ENCODE measurements around the gene KRTAP1-5.

Gene KRTAP1-5

GRCh38 chr17:40986920-40987319, 40.1 kb downstream of the KRTAP1-5 start:
- no peaks in the 10 kb centered on the region for H3K36me3 ChIP-seq (ENCODE audit: low read depth)
- ATAC-seq (ENCODE audit: low read depth) (no peak), DNase-seq (ENCODE audit: low spot score) (no peak)
- H3K4me1 ChIP-seq (ENCODE audit: insufficient read depth, poor library complexity, severe bottlenecking): no peaks in the 10 kb centered on the region
- H3K27ac ChIP-seq (ENCODE audit: poor library complexity, severe bottlenecking): no peak overlapping the region
- TF ChIP-seq CTCF (IDR thresholded peaks at IDR 0.05; ENCODE audit: poor library complexity, severe bottlenecking): no peak
- H3K4me3 ChIP-seq (ENCODE audit: severe bottlenecking): no peak overlapping the region
- H3K27me3 ChIP-seq (ENCODE audit: insufficient read depth, poor library complexity, severe bottlenecking): no peaks in the 10 kb centered on the region
- H3K9me3 ChIP-seq (ENCODE audit: severe bottlenecking): no peaks in the 10 kb centered on the region

GRCh38 chr17:40984226-40984625, 42.8 kb downstream of the KRTAP1-5 start, which contains the start of gene KRT40:
TSS of gene KRT40 (minus strand) at chr17:40984326. CDS start at chr17:40984273, 53 bp downstream.
- no peak within 1 kb of the TSS for H3K4me3 ChIP-seq (ENCODE audit: severe bottlenecking)

GRCh38 chr17:40981115-40981514, 45.9 kb downstream of the KRTAP1-5 start:
- ATAC-seq (ENCODE audit: low read depth) (no peak), DNase-seq (ENCODE audit: low spot score) (no peak)
- Histone ChIP-seq H3K4me3 (ENCODE audit: severe bottlenecking) (no peak overlapping the region), H3K27me3 (ENCODE audit: insufficient read depth, poor library complexity, severe bottlenecking) (no peaks in the 10 kb centered on the region), H3K4me1 (ENCODE audit: insufficient read depth, poor library complexity, severe bottlenecking) (no peaks in the 10 kb centered on the region), H3K9me3 (ENCODE audit: severe bottlenecking) (no peaks in the 10 kb centered on the region), H3K36me3 (ENCODE audit: low read depth) (no peaks in the 10 kb centered on the region), H3K27ac (ENCODE audit: poor library complexity, severe bottlenecking) (no peak overlapping the region)
- TF ChIP-seq CTCF (IDR thresholded peaks at IDR 0.05; ENCODE audit: poor library complexity, severe bottlenecking): no peak

More at GRCh38 chr17:40984226-40984625, 42.8 kb downstream of the KRTAP1-5 start, which contains the start of gene KRT40:
- H3K27ac ChIP-seq (ENCODE audit: poor library complexity, severe bottlenecking): no peak within 1 kb of the TSS
- H3K36me3 ChIP-seq (ENCODE audit: low read depth): no peaks in the 10 kb centered on the region
- no peaks in the 10 kb centered on the region for H3K27me3 ChIP-seq (ENCODE audit: insufficient read depth, poor library complexity, severe bottlenecking)
- ATAC-seq (ENCODE audit: low read depth) (no peak), DNase-seq (ENCODE audit: low spot score) (no peak)
- no peaks in the 10 kb centered on the region for H3K9me3 ChIP-seq (ENCODE audit: severe bottlenecking)
- TF ChIP-seq CTCF (IDR thresholded peaks at IDR 0.05; ENCODE audit: poor library complexity, severe bottlenecking): no peak
- H3K4me1 ChIP-seq (ENCODE audit: insufficient read depth, poor library complexity, severe bottlenecking): no peaks in the 10 kb centered on the region

GRCh38 chr17:40980596-40980995, 46.4 kb downstream of the KRTAP1-5 start:
- TF ChIP-seq CTCF (IDR thresholded peaks at IDR 0.05; ENCODE audit: poor library complexity, severe bottlenecking): no peak
- Histone ChIP-seq H3K27ac (ENCODE audit: poor library complexity, severe bottlenecking) (no peak overlapping the region), H3K4me1 (ENCODE audit: insufficient read depth, poor library complexity, severe bottlenecking) (no peaks in the 10 kb centered on the region), H3K36me3 (ENCODE audit: low read depth) (no peaks in the 10 kb centered on the region), H3K4me3 (ENCODE audit: severe bottlenecking) (no peak overlapping the region), H3K27me3 (ENCODE audit: insufficient read depth, poor library complexity, severe bottlenecking) (no peaks in the 10 kb centered on the region), H3K9me3 (ENCODE audit: severe bottlenecking) (no peaks in the 10 kb centered on the region)
- DNase-seq (ENCODE audit: low spot score): no peak
- ATAC-seq (ENCODE audit: low read depth): no peak

GRCh38 chr17:40980117-40980516, 46.9 kb downstream of the KRTAP1-5 start:
- ATAC-seq (ENCODE audit: low read depth): no peak
- Histone ChIP-seq H3K4me3 (ENCODE audit: severe bottlenecking) (no peak overlapping the region), H3K36me3 (ENCODE audit: low read depth) (no peaks in the 10 kb centered on the region), H3K27me3 (ENCODE audit: insufficient read depth, poor library complexity, severe bottlenecking) (no peaks in the 10 kb centered on the region), H3K9me3 (ENCODE audit: severe bottlenecking) (no peaks in the 10 kb centered on the region), H3K4me1 (ENCODE audit: insufficient read depth, poor library complexity, severe bottlenecking) (no peaks in the 10 kb centered on the region), H3K27ac (ENCODE audit: poor library complexity, severe bottlenecking) (no peak overlapping the region)
- DNase-seq (ENCODE audit: low spot score): no peak
- TF ChIP-seq CTCF (IDR thresholded peaks at IDR 0.05; ENCODE audit: poor library complexity, severe bottlenecking): no peak
